CD4-positive, alpha-beta T cell (primary cell): Measurements from ENCODE around the gene SNCAIP. TPM values are rescaled to one million over a fixed set of nuclear protein-coding genes. Genes with fewer than 3 reads are reported as not detected.

Experiments
- ATAC-seq: fragments of 200-7000 bp; cut with Tn5 transposase; one replicate; pipeline ENCODE4 v1.10.0; 2022; ENCODE audit warnings: mild to moderate bottlenecking; ENCODE audit not compliant: poor library complexity
- CTCF ChIA-PET: fragments of 350-600 bp; sonication (Branson Sonifier 250); formaldehyde crosslinking; loops from one replicate; lab custom pipeline; 2021; ENCODE audit warnings: antibody characterized with exemption, inconsistent platforms; lab: Charles Lee
- POLR2A ChIA-PET: fragments of 350-600 bp; sonication (Branson Sonifier 250); formaldehyde crosslinking; loops from one replicate; lab custom pipeline; 2021; ENCODE audit warnings: antibody characterized with exemption, inconsistent platforms; lab: Charles Lee
- DNase-seq, 14 experiments: peaks; one replicate each; pipeline ENCODE4 v3.0.0-alpha.2; 2013 to 2020; ENCODE audit warnings: mixed read lengths in 2 of 14
- H3K27ac ChIP-seq, 2 donors: one replicate each; pipeline versions ENCODE4 v1.5.1 to v1.7.0; 2013; ENCODE audit warnings: low read length in 2 of 2, low read depth in 1 of 2, mild to moderate bottlenecking in 1 of 2
- H3K27me3 ChIP-seq, 2 experiments: 1 replicate in 1 of 2; 2 replicates in 1 of 2; pipeline versions ENCODE4 v1.6.1 to v1.7.0; 2013; ENCODE audit warnings: low read length in 2 of 2, control low read depth in 1 of 2, mild to moderate bottlenecking in 1 of 2, moderate library complexity in 1 of 2; ENCODE audit not compliant: insufficient read depth in 2 of 2, control insufficient read depth in 1 of 2
- H3K36me3 ChIP-seq: one replicate; pipeline ENCODE4 v1.6.1; 2013; ENCODE audit warnings: low read length, control low read depth; ENCODE audit not compliant: insufficient read depth
- H3K4me1 ChIP-seq: one replicate; pipeline ENCODE4 v1.6.1; 2013; ENCODE audit warnings: low read length, control low read depth; ENCODE audit not compliant: insufficient read depth
- H3K4me3 ChIP-seq: one replicate; pipeline ENCODE4 v1.5.1; 2013; ENCODE audit warnings: mild to moderate bottlenecking, low read length, moderate library complexity
- H3K9me3 ChIP-seq, 2 experiments: 1 replicate in 1 of 2; 2 replicates in 1 of 2; pipeline versions ENCODE4 v1.6.1 to v1.7.0; 2013; ENCODE audit warnings: low read length in 2 of 2, mild to moderate bottlenecking in 2 of 2, control low read depth in 1 of 2, moderate library complexity in 1 of 2; ENCODE audit not compliant: control insufficient read depth in 1 of 2, insufficient read depth in 1 of 2
- H3K27ac Mint-ChIP-seq: one replicate; pipeline ENCODE4 v1.8.0; 2020; ENCODE audit warnings: mixed read lengths
- H3K27me3 Mint-ChIP-seq: one replicate; pipeline ENCODE4 v1.8.0; 2021; ENCODE audit warnings: mixed read lengths
- H3K36me3 Mint-ChIP-seq: one replicate; pipeline ENCODE4 v1.8.0; 2021; ENCODE audit warnings: low read depth, mixed read lengths
- H3K4me1 Mint-ChIP-seq: one replicate; pipeline ENCODE4 v1.8.0; 2021; ENCODE audit warnings: low read depth, mixed read lengths
- H3K4me3 Mint-ChIP-seq: one replicate; pipeline ENCODE4 v1.8.0; 2020; ENCODE audit warnings: mild to moderate bottlenecking, mixed read lengths
- H3K9me3 Mint-ChIP-seq: one replicate; pipeline ENCODE4 v1.8.0; 2020; ENCODE audit warnings: mixed read lengths
- intact Hi-C, 2 experiments: fragments of 100-400 bp; cut with DNase I in 1 of 2; cut with micrococcal nuclease in 1 of 2; formaldehyde crosslinking; loops; one replicate each; pipeline versions ENCODE4 v1.15.1 to v1.9.0; 2023 to 2025; cut with DNase I, micrococcal nuclease
- total RNA-seq, 174 experiments: library from RNA in 2 of 174; stranded (reverse) in 2 of 174; gene quantifications; one replicate each; pipeline ENCODE4 v1.2.3 and lab custom pipeline; 2021 to 2026
- TF ChIP-seq, protein P1 (sequence below): fragments of 200-600 bp; IDR thresholded peaks from one replicate; pipeline ENCODE4 v1.8.0; 2022; ENCODE audit warnings: antibody characterized with exemption, mild to moderate bottlenecking

Gene SNCAIP
- total RNA-seq, 2 experiments from 2014 or later = not detected

DNA sequence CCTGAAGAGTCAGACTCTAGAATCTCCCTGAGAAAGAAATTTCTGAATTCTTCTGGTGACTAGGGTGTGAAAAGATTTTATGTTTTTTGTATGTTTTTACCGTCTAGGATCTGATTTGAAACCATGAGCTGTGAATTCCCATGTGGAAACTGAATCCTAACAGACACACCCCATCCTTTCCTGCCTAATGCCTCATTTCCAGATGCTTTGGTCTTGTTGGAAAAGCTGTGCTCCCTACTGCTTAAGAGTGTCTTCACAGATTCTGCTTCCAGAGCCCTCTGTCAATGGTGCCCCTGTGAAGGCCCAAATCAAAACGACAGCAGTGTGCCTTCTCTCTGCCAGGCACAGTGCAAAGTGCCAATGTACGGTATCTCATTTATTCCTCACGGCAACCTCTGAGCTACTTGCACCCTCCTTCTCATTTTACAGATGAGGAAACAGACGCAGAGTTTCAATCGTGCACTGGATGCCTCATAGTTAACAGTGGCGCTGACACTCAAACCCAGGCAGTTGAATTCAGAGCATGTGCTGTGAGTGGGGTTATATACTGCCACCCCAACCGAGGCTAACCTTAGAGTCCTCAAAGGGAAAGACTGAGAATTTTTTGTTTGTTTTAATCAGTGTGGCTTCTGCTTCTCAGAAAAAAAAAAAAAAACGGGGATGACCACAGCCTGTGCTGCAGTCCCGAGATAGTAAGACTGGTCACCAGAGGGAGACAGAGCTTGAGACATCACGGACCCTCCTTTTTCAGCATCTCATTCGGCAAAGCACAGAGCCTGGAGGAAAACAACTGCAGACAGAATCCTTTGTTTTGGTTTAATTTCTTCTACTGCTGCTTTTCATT lies 188.4 kb downstream of the SNCAIP start:
- intact Hi-C loops = loop anchor here in 1 of 2 experiments (5.0 kb wide), 1 partner anchor 1112 kb away; no protein-coding TSS in a partner anchor
- peak in 1 of 14 experiments; percentile 8 for DNase-seq
- H3K9me3 ChIP-seq = no peaks in the 10 kb centered on the region
- TF ChIP-seq, protein P1, sequence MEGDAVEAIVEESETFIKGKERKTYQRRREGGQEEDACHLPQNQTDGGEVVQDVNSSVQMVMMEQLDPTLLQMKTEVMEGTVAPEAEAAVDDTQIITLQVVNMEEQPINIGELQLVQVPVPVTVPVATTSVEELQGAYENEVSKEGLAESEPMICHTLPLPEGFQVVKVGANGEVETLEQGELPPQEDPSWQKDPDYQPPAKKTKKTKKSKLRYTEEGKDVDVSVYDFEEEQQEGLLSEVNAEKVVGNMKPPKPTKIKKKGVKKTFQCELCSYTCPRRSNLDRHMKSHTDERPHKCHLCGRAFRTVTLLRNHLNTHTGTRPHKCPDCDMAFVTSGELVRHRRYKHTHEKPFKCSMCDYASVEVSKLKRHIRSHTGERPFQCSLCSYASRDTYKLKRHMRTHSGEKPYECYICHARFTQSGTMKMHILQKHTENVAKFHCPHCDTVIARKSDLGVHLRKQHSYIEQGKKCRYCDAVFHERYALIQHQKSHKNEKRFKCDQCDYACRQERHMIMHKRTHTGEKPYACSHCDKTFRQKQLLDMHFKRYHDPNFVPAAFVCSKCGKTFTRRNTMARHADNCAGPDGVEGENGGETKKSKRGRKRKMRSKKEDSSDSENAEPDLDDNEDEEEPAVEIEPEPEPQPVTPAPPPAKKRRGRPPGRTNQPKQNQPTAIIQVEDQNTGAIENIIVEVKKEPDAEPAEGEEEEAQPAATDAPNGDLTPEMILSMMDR = no peak
- no peak for ATAC-seq
- H3K27ac ChIP-seq = no peak overlapping the region
- Mint-ChIP-seq H3K36me3 (no peaks in the 10 kb centered on the region), H3K27ac (no peak overlapping the region), H3K4me1 (no peaks in the 10 kb centered on the region), H3K4me3 (no peak overlapping the region), H3K27me3 (peaks cover 4% of the 10 kb centered on the region), H3K9me3 (no peaks in the 10 kb centered on the region)
- CTCF ChIA-PET = interaction anchor here (0.9 kb wide), 1 partner anchor 14 kb away, joined by 4 read pairs; no protein-coding TSS in a partner anchor
- POLR2A ChIA-PET = no interaction called here
- no peaks in the 10 kb centered on the region for H3K36me3 ChIP-seq
- H3K4me3 ChIP-seq = no peak overlapping the region
- H3K4me1 ChIP-seq = no peaks in the 10 kb centered on the region
- no peaks in the 10 kb centered on the region for H3K27me3 ChIP-seq

DNA sequence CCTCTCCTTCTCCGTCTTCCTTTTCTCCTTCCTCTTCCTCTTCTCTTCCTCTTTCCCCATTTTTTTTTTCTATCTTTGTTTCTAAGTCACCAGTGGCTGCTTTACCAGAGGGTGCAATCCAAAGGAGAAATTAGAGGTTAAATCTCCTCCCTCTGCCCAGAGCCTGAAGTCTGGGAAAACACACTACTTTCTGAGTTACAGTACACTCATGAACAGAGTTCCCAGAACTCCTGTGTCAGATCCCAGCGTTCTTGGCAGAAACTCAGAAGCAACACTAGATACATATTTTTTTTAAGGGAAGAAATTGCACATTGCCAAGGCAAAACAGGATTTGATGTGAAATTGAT lies 189.0 kb downstream of the SNCAIP start:
- ChIA-PET POLR2A (no interaction called here), CTCF (interaction anchor here (0.9 kb wide), 1 partner anchor 15 kb away, joined by 4 read pairs; no protein-coding TSS in a partner anchor)
- intact Hi-C loops = loop anchor here in 1 of 2 experiments (5.0 kb wide), 1 partner anchor 1111 kb away; no protein-coding TSS in a partner anchor
- Histone ChIP-seq H3K4me1 (no peaks in the 10 kb centered on the region), H3K27me3 (no peaks in the 10 kb centered on the region), H3K36me3 (no peaks in the 10 kb centered on the region), H3K9me3 (no peaks in the 10 kb centered on the region), H3K4me3 (no peak overlapping the region), H3K27ac (no peak overlapping the region)
- Mint-ChIP-seq H3K4me1 (no peaks in the 10 kb centered on the region), H3K4me3 (no peak overlapping the region), H3K27me3 (peaks cover 4% of the 10 kb centered on the region), H3K36me3 (no peaks in the 10 kb centered on the region), H3K9me3 (no peaks in the 10 kb centered on the region), H3K27ac (no peak overlapping the region)
- ATAC-seq (no peak), DNase-seq (no peak)
- TF ChIP-seq, protein P1 = no peak

DNA sequence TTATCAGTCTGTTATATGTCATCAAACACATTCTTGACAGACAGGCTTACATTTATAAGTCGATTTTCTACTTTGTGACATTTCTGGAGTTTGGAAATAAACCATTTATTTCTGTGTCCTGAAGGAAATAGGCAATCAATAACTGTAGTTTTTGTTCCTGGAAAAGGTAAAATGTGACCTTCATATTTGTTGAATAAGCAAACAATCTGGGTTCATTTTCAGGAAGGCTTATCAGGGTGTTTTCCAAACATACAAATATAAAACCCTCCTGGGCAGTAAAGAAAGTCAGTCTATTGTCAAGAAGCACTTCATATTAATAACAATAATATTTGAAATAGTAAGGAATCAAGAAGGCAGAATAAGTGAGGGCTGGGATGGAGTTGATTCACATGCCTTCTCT lies 195.0 kb downstream of the SNCAIP start:
- DNase-seq (no peak), ATAC-seq (no peak)
- Histone ChIP-seq H3K36me3 (no peaks in the 10 kb centered on the region), H3K4me1 (no peaks in the 10 kb centered on the region), H3K27me3 (no peaks in the 10 kb centered on the region), H3K4me3 (no peak overlapping the region), H3K9me3 (no peaks in the 10 kb centered on the region), H3K27ac (no peak overlapping the region)
- CTCF ChIA-PET = no interaction called here
- TF ChIP-seq, protein P1 = no peak
- no peaks in the 10 kb centered on the region for H3K36me3 Mint-ChIP-seq
- intact Hi-C loops = no loop called here
- H3K27ac Mint-ChIP-seq = no peak overlapping the region
- no peak overlapping the region for H3K4me3 Mint-ChIP-seq
- POLR2A ChIA-PET = no interaction called here
- no peaks in the 10 kb centered on the region for H3K4me1 Mint-ChIP-seq
- no peaks in the 10 kb centered on the region for H3K27me3 Mint-ChIP-seq
- H3K9me3 Mint-ChIP-seq = no peaks in the 10 kb centered on the region
